GM19455 (cell line): ENCODE data around the gene TGFB1I1.
"Not testable (repeated sequence)": the region's sequence is repeated elsewhere in the genome, so short reads cannot be mapped to it uniquely, and the experiment has no call there.

Experiments
- ATAC-seq: cut with Tn5 transposase; IDR thresholded peaks from one replicate; pipeline ENCODE4 v1.9.1; 2021; ENCODE audit not compliant: unreplicated experiment

Gene TGFB1I1

DNA sequence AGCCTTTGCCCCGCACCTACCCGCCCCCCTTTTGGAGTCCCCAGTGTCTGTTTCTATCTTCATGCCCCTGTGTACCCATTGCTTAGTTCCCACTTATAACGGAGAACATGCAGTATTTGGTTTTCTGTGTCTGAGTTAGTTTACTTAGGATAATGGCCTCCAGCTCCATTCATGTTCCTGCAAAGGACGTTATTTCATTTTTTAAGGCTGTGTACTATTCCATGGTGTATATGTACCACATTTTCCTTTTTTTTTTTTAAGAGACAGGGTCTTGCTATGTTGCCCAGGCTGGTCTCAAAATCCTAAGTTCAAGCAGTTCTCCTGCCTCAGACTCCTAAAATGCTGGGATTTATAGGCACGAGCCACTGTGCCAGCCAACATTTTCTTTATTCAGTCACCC, 4.1 kb upstream of the TGFB1I1 start:
- ATAC-seq = no peak

DNA sequence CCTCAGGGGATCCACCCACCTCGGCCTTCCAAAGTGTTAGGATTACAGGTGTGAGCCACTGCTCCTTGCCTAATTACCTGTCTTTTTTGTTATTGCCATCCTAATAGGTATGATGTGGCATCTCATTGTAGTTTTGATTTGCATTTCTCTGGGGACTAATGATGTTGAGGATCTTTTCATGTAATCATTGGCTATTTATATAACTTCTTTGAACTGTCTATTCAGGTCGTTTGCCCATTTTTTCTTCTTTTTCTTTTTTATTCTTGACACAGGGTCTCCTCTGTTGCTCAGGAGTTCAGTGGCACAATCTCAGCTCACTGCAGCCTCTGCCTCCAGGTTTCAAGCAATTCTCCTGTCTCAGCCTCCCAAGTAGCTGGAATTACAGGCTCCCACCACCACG, 1.3 kb upstream of the TGFB1I1 start:
- no peak for ATAC-seq

GRCh38 chr16:31471241-31471874, 594 bp upstream of the TGFB1I1 start:
- ATAC-seq = no peak

GRCh38 chr16:31472709-31473203, 804 bp downstream of the TGFB1I1 start:
- ATAC-seq = no peak

DNA sequence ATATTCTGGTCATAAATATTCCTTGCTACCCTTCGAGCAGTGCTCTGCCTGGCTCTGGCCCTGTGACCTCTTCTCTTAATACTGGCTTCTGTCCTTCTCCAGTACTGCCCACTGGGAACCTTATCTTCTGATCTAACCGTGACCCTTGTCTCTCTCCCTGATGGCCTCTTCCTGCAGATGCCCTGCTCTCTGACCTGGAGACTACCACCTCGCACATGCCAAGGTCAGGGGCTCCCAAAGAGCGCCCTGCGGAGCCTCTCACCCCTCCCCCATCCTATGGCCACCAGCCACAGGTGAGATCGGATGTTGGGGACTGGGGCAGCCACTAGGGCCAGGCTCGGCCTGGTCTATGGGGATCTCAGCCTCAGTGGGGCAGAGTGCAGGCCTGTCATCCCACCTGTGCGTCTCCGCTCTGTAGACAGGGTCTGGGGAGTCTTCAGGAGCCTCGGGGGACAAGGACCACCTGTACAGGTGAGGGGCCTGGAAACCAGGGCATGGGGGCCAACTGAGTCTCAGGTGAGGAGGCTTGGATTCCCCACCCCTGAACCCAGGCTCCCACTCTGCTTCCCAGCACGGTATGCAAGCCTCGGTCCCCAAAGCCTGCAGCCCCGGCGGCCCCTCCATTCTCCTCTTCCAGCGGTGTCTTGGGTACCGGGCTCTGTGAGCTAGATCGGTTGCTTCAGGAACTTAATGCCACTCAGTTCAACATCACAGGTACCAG, 1.5 kb downstream of the TGFB1I1 start:
- ATAC-seq = no peak

DNA sequence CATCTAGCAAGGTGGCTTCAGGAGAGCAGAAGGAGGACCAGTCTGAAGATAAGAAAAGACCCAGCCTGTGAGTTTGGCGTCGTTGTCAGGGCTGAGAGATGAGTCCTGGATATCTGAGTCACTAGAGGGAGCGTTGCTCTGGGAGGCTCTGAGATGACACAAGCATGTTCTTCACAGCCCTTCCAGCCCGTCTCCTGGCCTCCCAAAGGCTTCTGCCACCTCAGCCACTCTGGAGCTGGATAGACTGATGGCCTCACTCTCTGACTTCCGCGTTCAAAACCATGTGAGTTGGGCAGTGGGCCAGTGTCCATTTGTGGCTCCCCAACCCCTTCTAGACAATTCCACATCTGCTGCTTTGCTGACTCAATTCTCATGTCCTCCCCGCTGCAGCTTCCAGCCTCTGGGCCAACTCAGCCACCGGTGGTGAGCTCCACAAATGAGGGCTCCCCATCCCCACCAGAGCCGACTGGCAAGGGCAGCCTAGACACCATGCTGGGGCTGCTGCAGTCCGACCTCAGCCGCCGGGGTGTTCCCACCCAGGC, 2.3 kb downstream of the TGFB1I1 start:
- ATAC-seq = no peak

- ATAC-seq = no peak
These were observed 3.1 kb downstream of the TGFB1I1 start for GRCh38 chr16:31474773-31475738.

DNA sequence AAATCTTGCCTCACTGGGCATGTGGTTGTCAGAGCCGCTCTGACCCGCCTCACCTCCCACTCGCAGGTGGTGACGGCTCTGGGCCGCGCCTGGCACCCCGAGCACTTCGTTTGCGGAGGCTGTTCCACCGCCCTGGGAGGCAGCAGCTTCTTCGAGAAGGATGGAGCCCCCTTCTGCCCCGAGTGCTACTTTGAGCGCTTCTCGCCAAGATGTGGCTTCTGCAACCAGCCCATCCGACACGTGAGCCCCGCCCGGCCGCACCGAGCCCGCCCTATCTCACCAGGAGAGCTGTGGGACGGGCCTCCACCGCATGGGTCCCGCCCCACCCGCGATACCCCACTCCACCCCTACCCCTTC, 4.0 kb downstream of the TGFB1I1 start:
- ATAC-seq = no peak

DNA sequence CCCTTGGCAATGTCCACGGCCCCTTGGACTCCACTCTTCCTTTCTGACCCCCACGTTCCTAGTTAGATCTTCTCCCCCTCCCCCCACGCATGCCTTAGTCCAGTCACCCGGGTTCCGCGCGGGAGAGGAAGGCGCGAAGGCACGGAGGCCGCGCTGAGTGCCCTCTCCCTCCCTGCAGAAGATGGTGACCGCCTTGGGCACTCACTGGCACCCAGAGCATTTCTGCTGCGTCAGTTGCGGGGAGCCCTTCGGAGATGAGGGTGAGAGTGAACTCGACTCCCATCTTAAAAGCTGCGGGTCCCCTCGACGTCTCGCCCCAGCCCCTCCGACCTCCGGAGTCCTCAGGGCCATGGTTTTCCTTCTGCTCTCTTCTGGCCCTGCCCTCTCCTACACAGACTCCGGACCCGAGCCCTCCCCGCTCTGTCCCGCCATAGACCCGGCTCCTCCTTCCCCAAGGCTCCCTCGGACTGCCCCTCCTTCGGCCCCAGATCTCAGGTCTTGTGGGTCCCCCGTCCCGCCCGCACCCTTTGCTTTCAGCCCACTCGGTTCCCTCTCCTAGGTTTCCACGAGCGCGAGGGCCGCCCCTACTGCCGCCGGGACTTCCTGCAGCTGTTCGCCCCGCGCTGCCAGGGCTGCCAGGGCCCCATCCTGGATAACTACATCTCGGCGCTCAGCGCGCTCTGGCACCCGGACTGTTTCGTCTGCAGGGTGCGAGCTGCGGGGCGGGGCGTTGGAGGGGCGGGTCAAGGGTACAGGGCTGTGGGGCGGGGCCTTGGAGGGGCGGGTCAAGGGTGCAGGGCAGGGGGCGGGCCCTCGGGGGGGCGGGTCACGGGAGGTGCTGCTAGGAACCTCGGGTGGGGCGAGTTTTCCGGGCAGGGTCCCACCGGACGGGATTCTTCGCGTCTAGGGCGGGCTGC, 4.6 kb downstream of the TGFB1I1 start:
- ATAC-seq = peak; percentile 62

- ATAC-seq = no peak
These were observed 5.6 kb downstream of the TGFB1I1 start for GRCh38 chr16:31477220-31478216.

GRCh38 chr16:31478956-31479355, 7.0 kb downstream of the TGFB1I1 start:
- no peak for ATAC-seq

DNA sequence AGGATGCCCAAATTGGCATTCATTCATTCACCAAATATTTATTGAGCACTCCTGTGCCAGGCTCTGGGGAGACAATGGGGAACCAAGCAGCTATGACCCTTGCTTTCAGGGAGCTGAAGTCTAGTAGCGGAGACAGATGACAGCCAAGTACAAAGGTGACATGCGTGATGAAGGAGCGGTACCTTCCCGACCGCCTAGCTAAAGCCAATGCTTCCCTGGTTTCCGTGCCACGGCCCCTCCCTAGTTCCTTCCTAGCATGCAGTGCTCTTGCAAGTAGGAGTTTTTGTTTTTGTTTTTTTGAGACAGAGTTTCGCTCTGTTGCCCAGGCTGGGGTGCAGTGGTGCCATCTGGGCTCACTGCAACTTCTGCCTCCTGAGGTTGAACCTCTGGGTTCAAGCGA, 7.8 kb downstream of the TGFB1I1 start:
- ATAC-seq = no peak

GRCh38 chr16:31480851-31481536, 9.0 kb downstream of the TGFB1I1 start:
- ATAC-seq = no peak

- ATAC-seq = no peak
These were observed 11.1 kb downstream of the TGFB1I1 start, which contains the start of gene SLC5A2 for GRCh38 chr16:31483081-31483480. Gene SLC5A2, plus strand, starts transcription at chr16:31483123. Its CDS starts 14 bp downstream, at chr16:31483137.

DNA sequence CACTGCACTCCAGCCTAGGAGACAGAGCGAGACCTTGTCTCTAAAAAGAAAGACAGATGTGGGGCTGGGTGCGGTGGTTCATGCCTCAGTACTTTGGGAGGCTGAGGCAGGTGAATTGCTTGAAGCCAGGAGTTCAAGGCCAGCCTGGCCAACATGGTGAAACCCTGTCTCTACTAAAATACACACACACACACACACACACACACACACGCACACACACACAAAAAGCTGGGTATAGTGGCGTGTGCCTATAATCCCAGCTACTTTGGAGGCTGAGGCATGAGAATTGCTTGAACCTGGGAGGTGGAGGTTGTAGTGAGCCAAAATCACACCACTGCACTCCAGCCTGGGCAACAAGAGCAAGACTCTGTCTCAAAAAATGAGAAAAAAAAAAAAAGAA, 12.1 kb downstream of the TGFB1I1 start:
- ATAC-seq = not testable (repeated sequence)

GRCh38 chr16:31484491-31485171, 12.7 kb downstream of the TGFB1I1 start:
- ATAC-seq = no peak

DNA sequence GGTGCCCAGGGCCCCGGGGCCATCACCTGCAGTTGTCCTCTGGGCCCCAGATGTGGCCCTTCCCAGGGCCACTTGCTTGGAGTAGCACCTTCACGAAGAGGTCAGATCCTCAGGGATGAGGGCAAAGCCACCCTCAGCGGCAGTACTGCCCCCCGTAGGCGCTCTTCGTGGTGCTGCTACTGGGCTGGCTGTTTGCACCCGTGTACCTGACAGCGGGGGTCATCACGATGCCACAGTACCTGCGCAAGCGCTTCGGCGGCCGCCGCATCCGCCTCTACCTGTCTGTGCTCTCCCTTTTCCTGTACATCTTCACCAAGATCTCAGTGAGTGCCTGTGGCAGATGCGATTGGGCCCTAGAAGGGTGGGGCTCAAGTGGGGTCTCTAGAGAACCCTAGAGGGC, 13.6 kb downstream of the TGFB1I1 start:
- ATAC-seq = no peak

DNA sequence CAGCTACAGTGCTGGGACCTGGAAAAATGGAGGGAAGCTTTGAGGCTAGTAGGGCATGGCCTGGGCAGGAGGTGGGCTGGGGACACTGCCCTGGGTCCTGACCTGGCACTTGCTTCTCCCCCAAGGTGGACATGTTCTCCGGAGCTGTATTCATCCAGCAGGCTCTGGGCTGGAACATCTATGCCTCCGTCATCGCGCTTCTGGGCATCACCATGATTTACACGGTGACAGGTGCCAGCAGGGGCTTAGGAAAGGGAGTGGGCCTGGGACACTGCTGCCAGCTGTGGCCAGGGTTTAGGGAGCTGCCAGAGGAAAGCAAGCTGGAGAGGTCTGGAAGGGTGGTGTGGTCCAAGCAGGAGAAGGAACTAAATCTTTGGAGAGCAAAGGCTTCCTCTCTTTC, 14.1 kb downstream of the TGFB1I1 start:
- no peak for ATAC-seq
